ENCODE data around the gene PNPLA7.

Gene PNPLA7

DNA sequence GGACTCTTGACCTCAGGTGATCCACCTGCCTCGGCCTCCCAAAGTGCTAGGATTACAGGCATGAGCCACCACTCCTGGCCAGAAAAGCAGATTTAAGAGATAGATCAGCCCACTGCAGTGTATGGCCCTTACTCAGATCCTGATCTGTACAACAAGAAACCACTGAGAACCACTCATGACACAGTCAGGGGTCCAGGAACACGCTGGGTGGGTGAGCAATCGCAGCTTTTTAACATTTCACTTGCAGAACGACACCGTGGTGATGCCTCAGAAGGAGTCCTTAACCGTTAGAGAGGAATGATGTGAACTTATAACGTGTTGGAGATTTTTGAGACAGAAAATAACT lies 45.8 kb downstream of the PNPLA7 start:
- no peak for TF ChIP-seq POLR2A (IDR thresholded peaks at IDR 0.05; ENCODE audit: low read depth, low read length)
- no peak for TF ChIP-seq TAF1 (IDR thresholded peaks at IDR 0.05; ENCODE audit: borderline replicate concordance, low read depth, low read length)
- TF ChIP-seq POLR2AphosphoS5 (IDR thresholded peaks at IDR 0.05; ENCODE audit: low read depth, low read length), result no peak
- no peak for DNase-seq (ENCODE audit: insufficient read length)
- no peak for FAIRE-seq

DNA sequence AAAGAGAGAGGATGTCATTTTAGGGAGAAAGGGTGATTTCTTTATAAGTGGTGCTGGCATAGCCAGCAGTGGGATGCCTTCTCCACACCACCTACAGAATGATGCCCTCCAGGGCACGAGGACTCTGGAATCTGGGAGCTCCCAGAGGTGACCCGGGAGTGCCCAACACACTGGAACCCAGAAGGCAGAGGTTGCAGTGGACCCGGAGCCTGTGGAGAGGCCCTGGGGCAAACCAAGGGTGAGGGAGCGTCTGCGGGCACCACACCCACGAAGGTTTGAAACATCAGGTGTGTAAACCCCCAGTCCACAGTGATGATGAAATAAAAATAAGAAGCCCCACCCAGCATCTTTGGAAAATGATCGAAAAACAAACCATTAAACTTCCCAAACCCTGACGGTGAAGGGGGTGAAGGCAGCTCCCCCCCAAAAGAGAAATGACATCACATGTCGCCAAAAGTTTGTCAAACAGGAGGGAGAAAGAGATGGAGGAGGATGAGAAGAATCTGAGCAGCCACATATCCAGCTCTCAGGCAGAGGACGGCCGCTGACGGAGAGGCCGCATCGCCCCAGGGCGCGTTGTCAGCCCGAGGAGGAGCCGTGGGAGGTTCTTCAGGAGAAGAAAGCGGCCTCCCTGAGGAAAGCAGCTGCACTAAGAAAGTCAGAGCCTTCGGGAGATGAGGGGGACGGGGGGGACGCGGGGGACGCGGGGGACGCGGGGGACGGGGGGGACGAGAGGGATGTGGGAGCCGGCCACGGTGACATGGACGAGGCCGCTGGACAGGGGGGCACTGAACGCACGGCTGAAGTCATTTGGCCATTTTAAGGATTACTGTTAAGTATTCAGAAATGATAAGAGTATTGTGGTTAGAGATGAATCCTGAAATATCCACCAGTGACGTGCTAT lies 47.9 kb downstream of the PNPLA7 start:
- peak; percentile 66 for DNase-seq (ENCODE audit: insufficient read length)
- no peak for TF ChIP-seq POLR2AphosphoS5 (IDR thresholded peaks at IDR 0.05; ENCODE audit: low read depth, low read length)
- no peak for TF ChIP-seq TAF1 (IDR thresholded peaks at IDR 0.05; ENCODE audit: borderline replicate concordance, low read depth, low read length)
- FAIRE-seq, result no peak

DNA sequence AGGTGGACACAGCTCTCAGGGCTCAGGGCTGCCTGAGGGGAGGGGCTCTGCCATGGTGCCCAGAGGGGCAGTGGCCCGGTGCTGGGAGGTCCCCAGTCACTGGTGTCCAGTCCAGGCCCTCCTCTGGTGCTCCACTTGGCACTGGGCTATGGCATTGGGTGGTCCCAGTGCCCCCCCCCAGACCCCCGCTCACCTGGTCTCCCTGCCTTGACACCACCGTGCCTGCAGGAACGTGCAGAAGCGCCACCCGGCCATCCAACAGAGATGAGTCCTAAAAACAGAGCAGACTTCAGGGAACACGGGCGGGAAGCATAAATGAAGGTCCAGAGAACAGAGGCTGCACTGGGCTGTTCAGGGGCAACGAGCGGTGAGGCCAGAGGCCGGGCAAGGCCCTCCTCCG lies 48.7 kb downstream of the PNPLA7 start:
- DNase-seq (ENCODE audit: insufficient read length) (no peak), FAIRE-seq (no peak)
- TF ChIP-seq POLR2A (IDR thresholded peaks at IDR 0.05; ENCODE audit: low read depth, low read length) (no peak), TAF1 (IDR thresholded peaks at IDR 0.05; ENCODE audit: borderline replicate concordance, low read depth, low read length) (no peak), POLR2AphosphoS5 (IDR thresholded peaks at IDR 0.05; ENCODE audit: low read depth, low read length) (no peak)

DNA sequence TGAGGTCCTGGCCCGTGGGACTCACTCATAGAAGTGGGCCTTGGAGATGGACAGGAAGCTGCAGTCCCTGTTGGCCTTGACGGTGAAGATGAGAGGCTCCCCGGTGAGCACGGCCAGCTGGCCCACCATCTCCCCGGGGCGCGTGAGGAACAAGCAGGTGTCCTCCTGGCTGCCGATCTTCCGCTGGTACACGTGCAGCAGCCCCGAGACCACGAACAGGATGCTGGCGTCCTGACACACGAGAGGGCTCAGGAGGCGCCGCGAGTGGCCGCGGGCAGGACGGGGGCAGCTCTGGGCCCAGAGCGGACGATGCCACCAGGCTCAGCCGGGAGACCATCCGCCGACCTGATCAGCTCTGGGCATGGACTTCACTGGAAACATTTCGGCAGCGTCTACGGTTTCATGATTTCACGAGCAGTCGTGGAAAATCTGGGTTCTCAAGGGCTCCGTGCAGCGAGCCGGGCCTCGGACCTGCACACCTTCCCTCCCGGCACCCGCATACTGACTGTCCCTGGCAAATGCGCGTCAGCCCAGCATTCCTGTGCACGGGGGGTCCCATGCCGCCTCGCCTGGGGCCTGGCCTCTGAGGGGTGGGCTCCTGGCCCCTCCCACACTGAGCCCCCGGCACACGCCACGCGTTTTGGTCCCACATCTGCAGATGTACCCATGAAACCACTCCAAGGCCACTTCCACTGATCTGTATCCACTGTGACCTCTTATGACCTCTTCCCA lies 49.4 kb downstream of the PNPLA7 start:
- FAIRE-seq (no peak), DNase-seq (ENCODE audit: insufficient read length) (no peak)
- no peak for TF ChIP-seq POLR2AphosphoS5 (IDR thresholded peaks at IDR 0.05; ENCODE audit: low read depth, low read length)
- no peak for TF ChIP-seq POLR2A (IDR thresholded peaks at IDR 0.05; ENCODE audit: low read depth, low read length)
- TF ChIP-seq TAF1 (IDR thresholded peaks at IDR 0.05; ENCODE audit: borderline replicate concordance, low read depth, low read length), result no peak

DNA sequence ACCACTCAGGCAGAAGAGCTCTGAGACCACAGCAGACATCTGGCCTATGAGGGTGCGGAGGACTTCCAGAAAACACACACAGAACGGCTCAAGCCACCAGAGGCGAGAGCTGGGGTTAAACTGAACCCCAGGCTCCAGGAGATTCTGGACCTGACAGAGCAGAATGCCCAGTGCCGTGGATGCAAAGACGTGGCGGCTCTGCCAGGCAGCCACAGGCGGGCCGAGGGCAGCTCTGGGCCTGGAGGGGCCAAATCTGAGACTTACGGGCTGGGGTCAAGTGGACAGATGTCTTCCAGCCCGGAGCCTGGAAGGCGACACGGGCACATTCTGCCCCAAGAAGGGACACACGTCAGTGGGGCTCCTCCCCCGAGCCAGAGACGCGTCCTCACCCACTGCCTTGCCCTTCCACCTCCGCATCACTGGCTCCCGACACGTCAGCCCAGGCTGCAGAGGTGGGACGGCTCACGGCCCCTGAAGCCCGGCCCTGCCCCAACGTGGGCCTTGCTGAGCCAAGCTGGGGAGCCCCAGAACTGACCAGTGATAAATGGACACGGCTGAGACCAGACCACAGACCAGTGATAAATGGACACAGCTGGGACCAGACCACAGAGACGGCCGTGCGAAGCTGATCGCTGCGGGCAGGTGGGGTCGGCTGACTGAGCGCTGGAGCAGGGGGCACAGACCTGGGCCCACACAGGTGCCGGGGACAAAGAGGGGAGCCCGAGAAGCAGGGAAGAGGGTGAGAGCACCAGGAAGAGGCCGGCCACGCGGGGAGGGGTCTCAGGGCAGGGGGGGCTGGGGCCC lies 50.1 kb downstream of the PNPLA7 start:
- DNase-seq (ENCODE audit: insufficient read length) (no peak), FAIRE-seq (no peak)
- TF ChIP-seq POLR2AphosphoS5 (IDR thresholded peaks at IDR 0.05; ENCODE audit: low read depth, low read length) (no peak), TAF1 (IDR thresholded peaks at IDR 0.05; ENCODE audit: borderline replicate concordance, low read depth, low read length) (no peak), POLR2A (IDR thresholded peaks at IDR 0.05; ENCODE audit: low read depth, low read length) (no peak)

DNA sequence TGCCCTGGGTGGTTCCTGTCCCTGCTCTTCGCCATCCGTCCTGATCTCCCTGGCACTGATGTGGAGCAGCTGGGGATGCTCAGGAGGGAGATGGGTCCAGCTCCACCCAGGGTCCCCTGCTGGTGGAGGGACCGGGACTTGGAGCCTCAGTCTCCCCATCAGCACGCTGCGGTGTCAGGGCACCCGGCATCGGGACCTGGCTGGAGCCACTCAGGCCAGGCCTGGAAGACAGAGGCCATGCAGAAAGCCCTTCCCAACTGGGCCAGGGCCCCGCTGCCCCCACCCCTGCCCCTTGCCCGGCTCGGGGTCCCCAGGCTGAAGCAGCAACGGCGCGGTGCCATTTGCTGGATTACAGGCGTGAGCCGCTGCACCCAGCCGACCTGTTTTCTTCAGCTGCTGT lies 50.8 kb downstream of the PNPLA7 start:
- DNase-seq (ENCODE audit: insufficient read length) (no peak), FAIRE-seq (no peak)
- TF ChIP-seq TAF1 (IDR thresholded peaks at IDR 0.05; ENCODE audit: borderline replicate concordance, low read depth, low read length) (no peak), POLR2AphosphoS5 (IDR thresholded peaks at IDR 0.05; ENCODE audit: low read depth, low read length) (no peak), POLR2A (IDR thresholded peaks at IDR 0.05; ENCODE audit: low read depth, low read length) (no peak)

DNA sequence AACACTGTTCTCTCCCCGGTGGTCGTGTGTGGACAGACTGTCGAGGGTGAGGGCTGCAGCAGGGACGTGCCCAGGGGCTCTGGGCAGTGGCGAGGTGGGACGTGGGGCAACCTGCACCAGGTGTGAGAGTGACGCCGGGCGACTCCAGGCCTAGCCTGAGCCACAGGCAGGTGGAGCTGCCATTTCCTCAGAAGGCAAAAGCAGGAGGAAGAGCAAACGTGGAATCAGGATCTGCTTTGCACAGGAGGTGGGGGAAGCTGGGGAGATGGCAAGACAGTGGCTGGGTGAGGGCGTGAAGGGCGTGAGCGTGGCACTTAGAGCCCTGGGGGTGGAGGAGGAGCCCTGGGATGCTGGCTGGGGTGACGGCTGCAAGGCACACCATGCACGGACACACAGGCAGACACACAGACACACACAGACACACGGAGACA lies 51.5 kb downstream of the PNPLA7 start:
- FAIRE-seq (no peak), DNase-seq (ENCODE audit: insufficient read length) (no peak)
- no peak for TF ChIP-seq POLR2AphosphoS5 (IDR thresholded peaks at IDR 0.05; ENCODE audit: low read depth, low read length)
- no peak for TF ChIP-seq POLR2A (IDR thresholded peaks at IDR 0.05; ENCODE audit: low read depth, low read length)
- TF ChIP-seq TAF1 (IDR thresholded peaks at IDR 0.05; ENCODE audit: borderline replicate concordance, low read depth, low read length), result no peak

DNA sequence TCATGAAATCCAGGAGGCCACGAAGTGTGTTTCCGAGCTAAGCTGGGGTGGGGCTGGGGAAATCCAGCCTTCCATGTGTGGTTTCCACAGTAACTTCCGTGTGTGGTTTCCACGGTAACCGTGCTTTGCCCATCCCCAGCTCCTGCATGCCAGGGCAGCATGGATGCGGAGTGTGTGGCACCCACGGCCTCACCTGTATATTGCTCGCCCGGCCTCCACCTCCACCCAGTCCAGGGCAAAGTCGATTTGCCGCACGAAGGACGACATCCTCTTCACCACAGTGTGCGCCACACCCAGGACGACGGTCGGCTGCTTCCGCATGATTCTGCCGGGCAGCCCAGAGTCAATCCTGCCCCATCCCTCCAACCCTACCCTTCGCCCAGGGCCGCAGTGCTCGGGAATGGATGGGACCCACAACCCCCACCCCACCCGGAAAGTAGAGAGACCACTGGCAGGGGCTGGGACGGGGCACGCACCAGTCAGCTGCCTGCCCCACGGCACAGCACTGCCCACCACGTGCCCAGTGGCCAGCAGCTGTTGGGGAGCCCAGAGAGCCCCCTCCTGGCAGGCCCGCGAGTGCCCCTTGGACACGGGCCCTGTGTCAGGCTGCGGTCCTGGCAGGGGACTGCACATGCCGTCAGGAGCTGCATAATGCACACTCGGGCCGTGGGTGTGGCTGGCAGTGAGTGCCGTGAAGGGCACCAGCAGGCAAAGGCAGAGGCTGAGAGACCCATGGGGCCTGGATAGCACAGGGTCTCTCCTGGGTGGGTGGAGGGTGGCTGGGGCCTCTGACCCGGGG lies 52.1 kb downstream of the PNPLA7 start:
- FAIRE-seq (no peak), DNase-seq (ENCODE audit: insufficient read length) (no peak)
- TF ChIP-seq POLR2A (IDR thresholded peaks at IDR 0.05; ENCODE audit: low read depth, low read length) (no peak), POLR2AphosphoS5 (IDR thresholded peaks at IDR 0.05; ENCODE audit: low read depth, low read length) (no peak), TAF1 (IDR thresholded peaks at IDR 0.05; ENCODE audit: borderline replicate concordance, low read depth, low read length) (no peak)

DNA sequence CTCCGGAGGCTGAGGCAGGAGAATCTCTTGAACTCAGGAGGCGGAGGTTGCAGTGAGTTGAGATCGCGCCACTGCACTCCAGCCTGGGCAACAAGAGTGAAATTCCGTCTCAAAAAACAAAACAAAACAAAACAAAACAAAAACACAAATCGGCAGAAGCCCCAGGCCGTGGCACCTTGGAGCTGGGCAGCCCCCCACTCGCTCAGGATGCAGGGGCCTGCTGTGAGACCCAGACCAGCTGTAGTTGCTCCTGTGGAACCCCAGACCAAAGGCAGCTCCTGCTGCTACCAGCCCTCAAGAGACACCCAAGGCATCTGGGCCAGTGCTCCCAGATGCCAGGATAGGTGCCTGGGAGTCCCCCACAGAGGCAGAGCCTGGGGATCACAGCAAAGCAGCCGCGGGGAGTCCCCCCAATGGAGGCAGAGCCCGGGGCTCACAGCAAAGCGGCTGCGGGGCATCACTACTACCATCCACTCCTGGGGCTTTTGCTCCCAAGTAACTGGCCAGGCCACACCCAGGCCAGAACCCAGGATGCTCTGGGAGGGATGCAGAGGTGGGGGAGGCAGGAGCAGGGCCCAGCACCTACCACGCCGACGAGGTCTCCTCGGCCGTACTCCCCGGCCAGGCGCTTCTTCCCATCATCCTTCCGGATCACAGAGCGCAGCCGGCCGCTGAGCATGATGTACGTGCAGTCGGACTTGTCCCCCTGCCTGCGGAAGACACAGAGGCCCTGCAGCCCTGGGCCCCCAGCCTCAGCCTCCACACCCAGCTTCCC lies 53.4 kb downstream of the PNPLA7 start:
- no peak for TF ChIP-seq POLR2A (IDR thresholded peaks at IDR 0.05; ENCODE audit: low read depth, low read length)
- TF ChIP-seq TAF1 (IDR thresholded peaks at IDR 0.05; ENCODE audit: borderline replicate concordance, low read depth, low read length), result no peak
- TF ChIP-seq POLR2AphosphoS5 (IDR thresholded peaks at IDR 0.05; ENCODE audit: low read depth, low read length), result no peak
- no peak for DNase-seq (ENCODE audit: insufficient read length)
- FAIRE-seq, result no peak

Data from GM12892 (cell line).